ENCODE measurements around the gene CFAP45.

DNA sequence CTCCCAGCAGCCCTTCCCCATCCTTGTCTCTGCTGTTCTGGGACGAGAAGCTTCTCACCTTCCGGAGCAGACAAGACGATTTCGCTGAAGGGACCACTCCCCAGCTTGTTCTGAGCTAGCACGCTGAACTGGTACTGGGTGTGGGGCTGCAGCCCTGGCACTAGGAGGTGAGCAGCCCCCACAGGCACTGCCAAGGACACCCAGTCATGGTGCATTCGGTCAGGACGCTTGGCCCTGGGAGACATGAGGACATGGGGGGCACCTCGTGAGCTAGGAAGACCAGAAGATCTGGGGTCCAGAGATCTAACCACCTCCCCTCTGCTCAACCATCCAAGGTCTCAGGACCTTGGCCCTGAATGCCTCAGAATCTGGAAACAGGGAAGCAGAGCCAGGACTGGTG is 30.7 kb upstream of the CFAP45 start:
- TF ChIP-seq POLR2A (IDR thresholded peaks at IDR 0.05), result no peak
- TF ChIP-seq, protein P1, sequence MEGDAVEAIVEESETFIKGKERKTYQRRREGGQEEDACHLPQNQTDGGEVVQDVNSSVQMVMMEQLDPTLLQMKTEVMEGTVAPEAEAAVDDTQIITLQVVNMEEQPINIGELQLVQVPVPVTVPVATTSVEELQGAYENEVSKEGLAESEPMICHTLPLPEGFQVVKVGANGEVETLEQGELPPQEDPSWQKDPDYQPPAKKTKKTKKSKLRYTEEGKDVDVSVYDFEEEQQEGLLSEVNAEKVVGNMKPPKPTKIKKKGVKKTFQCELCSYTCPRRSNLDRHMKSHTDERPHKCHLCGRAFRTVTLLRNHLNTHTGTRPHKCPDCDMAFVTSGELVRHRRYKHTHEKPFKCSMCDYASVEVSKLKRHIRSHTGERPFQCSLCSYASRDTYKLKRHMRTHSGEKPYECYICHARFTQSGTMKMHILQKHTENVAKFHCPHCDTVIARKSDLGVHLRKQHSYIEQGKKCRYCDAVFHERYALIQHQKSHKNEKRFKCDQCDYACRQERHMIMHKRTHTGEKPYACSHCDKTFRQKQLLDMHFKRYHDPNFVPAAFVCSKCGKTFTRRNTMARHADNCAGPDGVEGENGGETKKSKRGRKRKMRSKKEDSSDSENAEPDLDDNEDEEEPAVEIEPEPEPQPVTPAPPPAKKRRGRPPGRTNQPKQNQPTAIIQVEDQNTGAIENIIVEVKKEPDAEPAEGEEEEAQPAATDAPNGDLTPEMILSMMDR (IDR thresholded peaks at IDR 0.05), result no peak

Data from lower leg skin (tissue), 3 donors.